CD4-positive, alpha-beta T cell treated with Interleukin-4 for 1 hour (primary cell): Measurements from ENCODE around the gene DIP2C.
A peak's percentile ranks its signal among the peaks of the same experiment; 100 is the strongest.
"Not testable (repeated sequence)": the region's sequence is repeated elsewhere in the genome, so short reads cannot be mapped to it uniquely, and the experiment has no call there.

Experiments used
- DNase-seq, 2 donors: peaks; one replicate each; pipeline ENCODE4 v3.0.0-alpha.2; 2020 to 2022

The DIP2C gene

GRCh38 chr10:489330-489729 is 200.1 kb downstream of the DIP2C start:
- no peak for DNase-seq

GRCh38 chr10:488933-489215 is 200.6 kb downstream of the DIP2C start:
- DNase-seq: no peak

GRCh38 chr10:488081-488932 is 201.2 kb downstream of the DIP2C start:
- no peak for DNase-seq

- no peak for DNase-seq
Measured at GRCh38 chr10:486666-487322, 202.7 kb downstream of the DIP2C start.

GRCh38 chr10:486206-486605 is 203.3 kb downstream of the DIP2C start:
- DNase-seq: no peak

- no peak for DNase-seq
Measured at GRCh38 chr10:485776-486175, 203.7 kb downstream of the DIP2C start.

GRCh38 chr10:484925-485661 is 204.4 kb downstream of the DIP2C start:
- DNase-seq: peak in 1 of 2 donors; percentile 29

GRCh38 chr10:484441-484924 is 205.0 kb downstream of the DIP2C start:
- peak in 1 of 2 donors; percentile 26 for DNase-seq

GRCh38 chr10:483261-483660 is 206.2 kb downstream of the DIP2C start:
- no peak for DNase-seq

- DNase-seq: no peak
Measured at GRCh38 chr10:482848-483247, 206.6 kb downstream of the DIP2C start.

- no peak for DNase-seq
Measured at GRCh38 chr10:482051-482501, 207.4 kb downstream of the DIP2C start.

- no peak for DNase-seq
Measured at GRCh38 chr10:481628-482027, 207.8 kb downstream of the DIP2C start.

- no peak for DNase-seq
Measured at GRCh38 chr10:480928-481552, 208.4 kb downstream of the DIP2C start.

- DNase-seq: no peak
Measured at GRCh38 chr10:480498-480927, 209.0 kb downstream of the DIP2C start.

GRCh38 chr10:479706-480497 is 209.6 kb downstream of the DIP2C start:
- not testable (repeated sequence) for DNase-seq

GRCh38 chr10:478471-479245 is 210.8 kb downstream of the DIP2C start:
- no peak for DNase-seq

GRCh38 chr10:477620-478019 is 211.8 kb downstream of the DIP2C start:
- no peak for DNase-seq

GRCh38 chr10:476455-476780 is 213.1 kb downstream of the DIP2C start:
- no peak for DNase-seq

- no peak for DNase-seq
Measured at GRCh38 chr10:475709-476454, 213.6 kb downstream of the DIP2C start.

GRCh38 chr10:474946-475345 is 214.5 kb downstream of the DIP2C start:
- no peak for DNase-seq

GRCh38 chr10:474406-474805 is 215.1 kb downstream of the DIP2C start:
- DNase-seq: no peak
